ENCODE measurements around the gene OGDH.
"Not testable (repeated sequence)": the region's sequence is repeated elsewhere in the genome, so short reads cannot be mapped to it uniquely, and the experiment has no call there.

OGDH gene

GRCh38 chr7:44713680-44714335, 107.4 kb downstream of the OGDH start:
- no peak for DNase-seq (ENCODE audit: extremely low spot score)
- TF ChIP-seq, protein P1, sequence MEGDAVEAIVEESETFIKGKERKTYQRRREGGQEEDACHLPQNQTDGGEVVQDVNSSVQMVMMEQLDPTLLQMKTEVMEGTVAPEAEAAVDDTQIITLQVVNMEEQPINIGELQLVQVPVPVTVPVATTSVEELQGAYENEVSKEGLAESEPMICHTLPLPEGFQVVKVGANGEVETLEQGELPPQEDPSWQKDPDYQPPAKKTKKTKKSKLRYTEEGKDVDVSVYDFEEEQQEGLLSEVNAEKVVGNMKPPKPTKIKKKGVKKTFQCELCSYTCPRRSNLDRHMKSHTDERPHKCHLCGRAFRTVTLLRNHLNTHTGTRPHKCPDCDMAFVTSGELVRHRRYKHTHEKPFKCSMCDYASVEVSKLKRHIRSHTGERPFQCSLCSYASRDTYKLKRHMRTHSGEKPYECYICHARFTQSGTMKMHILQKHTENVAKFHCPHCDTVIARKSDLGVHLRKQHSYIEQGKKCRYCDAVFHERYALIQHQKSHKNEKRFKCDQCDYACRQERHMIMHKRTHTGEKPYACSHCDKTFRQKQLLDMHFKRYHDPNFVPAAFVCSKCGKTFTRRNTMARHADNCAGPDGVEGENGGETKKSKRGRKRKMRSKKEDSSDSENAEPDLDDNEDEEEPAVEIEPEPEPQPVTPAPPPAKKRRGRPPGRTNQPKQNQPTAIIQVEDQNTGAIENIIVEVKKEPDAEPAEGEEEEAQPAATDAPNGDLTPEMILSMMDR (IDR thresholded peaks at IDR 0.05; ENCODE audit: control extremely low read depth, extremely low read depth, low read depth, missing control alignments) = no peak
- ChIA-PET CTCF (no interaction called here), POLR2A (no interaction called here)

DNA sequence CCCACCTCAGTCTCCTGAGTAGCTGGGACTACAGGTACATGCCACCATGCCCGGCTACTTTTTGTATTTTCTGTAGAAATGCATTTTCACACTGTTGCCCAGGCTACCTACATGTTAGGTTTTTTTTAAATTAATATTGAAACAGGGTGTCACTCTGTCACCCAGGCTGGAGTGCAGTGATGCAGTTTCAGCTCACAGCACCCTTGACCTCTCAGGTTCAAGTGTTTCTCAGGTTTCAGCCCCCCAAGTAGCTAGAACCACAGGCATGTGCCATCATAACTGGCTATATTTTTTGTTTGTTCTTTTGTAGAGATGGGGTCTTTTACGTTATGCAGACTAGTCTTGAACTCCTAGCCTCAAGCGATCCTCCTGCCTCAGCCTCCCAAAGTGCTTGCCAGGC, 109.8 kb downstream of the OGDH start:
- ChIA-PET POLR2A (no interaction called here), CTCF (no interaction called here)
- no peak for DNase-seq (ENCODE audit: extremely low spot score)
- TF ChIP-seq, protein P1 (IDR thresholded peaks at IDR 0.05; ENCODE audit: control extremely low read depth, extremely low read depth, low read depth, missing control alignments) = no peak

- POLR2A ChIA-PET = no interaction called here
- TF ChIP-seq, protein P1 (IDR thresholded peaks at IDR 0.05; ENCODE audit: control extremely low read depth, extremely low read depth, low read depth, missing control alignments) = no peak
Measured at GRCh38 chr7:44720301-44720700, 113.9 kb downstream of the OGDH start.

GRCh38 chr7:44724276-44724675, 117.8 kb downstream of the OGDH start:
- POLR2A ChIA-PET = no interaction called here
- DNase-seq (ENCODE audit: extremely low spot score) = no peak
- TF ChIP-seq, protein P1 (IDR thresholded peaks at IDR 0.05; ENCODE audit: control extremely low read depth, extremely low read depth, low read depth, missing control alignments) = no peak
- CTCF ChIA-PET = interaction anchor here (1.1 kb wide), 1 partner anchor 14 kb away, joined by 3 read pairs; no protein-coding TSS in a partner anchor

More at GRCh38 chr7:44720301-44720700, 113.9 kb downstream of the OGDH start:
- no peak for DNase-seq (ENCODE audit: extremely low spot score)
- CTCF ChIA-PET = no interaction called here

DNA sequence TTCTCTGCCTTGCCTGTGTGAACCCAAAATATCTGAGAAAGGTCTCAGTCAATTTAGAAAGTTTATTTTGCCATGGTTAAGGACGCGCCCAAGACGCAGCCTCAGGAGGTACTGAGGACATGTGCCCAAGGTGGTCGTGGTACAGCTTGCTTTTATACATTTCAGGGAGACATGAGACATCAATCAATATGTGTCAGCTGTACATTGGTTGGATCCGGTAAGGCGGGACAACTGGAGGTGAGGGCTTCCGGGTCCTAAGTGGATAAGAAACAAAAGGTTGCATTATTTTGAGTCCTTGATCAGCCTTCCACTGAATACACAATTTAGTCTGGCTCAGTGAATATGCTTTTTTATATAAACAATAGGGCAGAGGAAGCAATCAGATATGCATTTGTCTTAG, 119.8 kb downstream of the OGDH start:
- CTCF ChIA-PET = interaction anchor here (1.0 kb wide), 1 partner anchor 25 kb away, joined by 3 read pairs; no protein-coding TSS in a partner anchor
- POLR2A ChIA-PET; DNase-seq (ENCODE audit: extremely low spot score): not testable (repeated sequence)

DNA sequence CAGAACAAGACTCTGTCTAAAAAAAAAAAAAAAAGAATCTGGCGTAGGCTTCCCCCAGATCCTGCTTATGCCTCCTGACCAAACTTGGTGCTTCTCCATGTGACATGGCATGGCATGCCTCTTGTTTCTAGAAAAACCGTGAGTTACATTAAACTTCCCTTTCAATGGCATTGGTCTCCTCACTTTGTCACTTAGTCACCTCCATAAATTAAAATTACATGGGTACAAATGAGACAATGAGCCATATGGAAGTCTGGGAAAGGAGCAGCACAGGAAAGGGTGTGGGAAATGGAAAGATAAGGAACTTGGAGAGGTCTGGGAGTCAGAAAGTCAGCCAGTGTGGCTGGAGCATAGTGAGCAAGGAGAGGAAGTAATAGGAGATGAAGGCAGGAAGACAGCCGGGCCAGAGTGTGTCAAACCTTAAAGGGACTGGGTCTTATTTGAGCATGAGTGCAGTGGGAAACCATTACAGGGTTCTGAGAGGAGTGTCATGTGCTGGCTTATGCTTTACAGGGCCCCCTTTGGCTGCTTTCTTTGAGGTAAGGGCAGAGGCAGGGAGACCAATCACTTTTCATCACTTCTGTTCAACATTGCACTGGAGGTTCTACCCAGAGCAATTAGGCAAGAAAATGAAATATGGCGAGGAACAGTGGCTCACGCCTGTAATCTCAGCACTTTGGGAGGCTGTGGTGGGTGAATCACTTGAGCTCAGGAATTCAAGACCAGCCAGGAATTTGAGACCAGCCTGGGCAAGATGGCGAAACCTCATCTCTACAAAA, 120.9 kb downstream of the OGDH start:
- ChIA-PET CTCF (interaction anchor here (1.0 to 2.1 kb wide), 2 partner anchors 11 to 26 kb away, joined by 3 to 4 read pairs; no protein-coding TSS in a partner anchor), POLR2A (no interaction called here)
- DNase-seq (ENCODE audit: extremely low spot score) = no peak

More for the DNA sequence above, 120.9 kb downstream of the OGDH start:
- TF ChIP-seq, protein P1 (IDR thresholded peaks at IDR 0.05; ENCODE audit: control extremely low read depth, extremely low read depth, low read depth, missing control alignments) = no peak
